Measurements from ENCODE around the gene IFITM1.
"Not testable (repeated sequence)": the region's sequence is repeated elsewhere in the genome, so short reads cannot be mapped to it uniquely, and the experiment has no call there.

IFITM1 gene

DNA sequence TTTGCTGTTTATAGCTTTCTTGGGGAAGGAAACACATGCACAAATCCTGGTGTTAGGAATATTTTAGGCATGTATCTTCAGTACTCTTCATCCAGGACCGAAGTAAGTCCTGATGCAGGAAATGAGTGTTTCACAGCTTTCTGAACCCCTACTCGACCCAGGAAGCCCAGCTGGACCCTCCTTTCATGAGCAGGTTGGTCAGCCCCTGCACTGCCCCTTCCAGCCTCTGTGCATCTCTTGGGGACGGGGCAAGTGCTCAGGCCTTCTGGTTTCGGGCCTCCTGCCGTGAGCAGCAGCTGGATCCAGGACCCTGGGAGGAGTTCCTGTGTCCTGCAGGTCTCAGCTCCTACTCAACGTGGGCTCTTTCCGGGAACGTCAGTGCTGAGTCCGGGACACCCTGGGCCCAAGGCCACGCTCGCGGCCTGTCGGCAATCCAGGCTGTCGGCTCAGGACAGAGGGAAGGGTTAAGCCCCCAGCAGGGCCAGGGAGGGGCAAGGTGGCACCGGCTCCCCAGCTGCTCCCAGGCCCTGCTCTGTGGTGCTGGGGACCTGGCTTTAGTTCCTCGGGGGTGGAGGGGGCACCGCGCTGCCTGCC is 3.8 kb upstream of the IFITM1 start:
- not testable (repeated sequence) for DNase-seq

GRCh38 chr11:311013-311748 is 2.7 kb upstream of the IFITM1 start:
- not testable (repeated sequence) for DNase-seq

GRCh38 chr11:312092-312816 is 1.6 kb upstream of the IFITM1 start:
- no peak for DNase-seq

DNA sequence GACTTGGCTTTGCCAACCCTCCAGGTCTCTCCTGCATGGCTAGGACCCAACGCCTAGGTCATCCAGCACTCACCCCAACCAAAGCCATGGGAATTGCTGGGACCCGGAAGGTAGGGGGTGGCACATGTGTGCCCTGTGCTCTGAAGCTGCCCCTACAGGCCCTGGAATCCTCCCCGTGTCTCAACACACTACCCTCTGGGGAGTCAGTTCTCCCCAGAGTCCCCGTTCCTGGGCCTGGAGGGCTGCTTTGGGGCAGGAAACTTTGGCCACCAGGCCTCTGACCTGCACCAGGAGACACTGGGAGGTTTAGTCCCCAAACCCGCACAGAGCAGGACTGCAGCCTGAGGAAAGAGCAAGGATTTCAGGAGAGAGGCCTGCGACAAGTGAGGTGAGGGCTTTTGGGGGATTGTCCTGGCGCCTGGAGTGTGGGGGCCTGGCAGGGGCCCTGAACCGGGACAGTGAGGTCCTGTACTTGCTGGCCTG is 495 bp upstream of the IFITM1 start:
- DNase-seq, result no peak

DNA sequence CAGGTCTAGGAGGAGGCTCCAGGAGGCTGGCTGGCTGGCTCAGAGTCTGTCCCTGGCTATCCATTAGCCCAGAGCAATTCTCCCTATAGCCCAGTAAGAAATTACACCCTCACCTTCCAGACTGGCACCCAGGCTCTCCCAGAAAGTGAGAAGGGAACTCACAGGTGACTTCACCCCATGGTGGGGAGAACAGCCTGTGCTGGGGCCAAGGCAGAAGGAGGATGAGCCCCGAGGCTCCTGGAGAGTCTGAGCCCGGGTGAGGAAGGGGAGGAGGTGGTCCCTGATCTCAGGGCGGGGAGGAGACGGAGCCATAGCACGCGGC is 675 bp downstream of the IFITM1 start:
- DNase-seq, result not testable (repeated sequence)

DNA sequence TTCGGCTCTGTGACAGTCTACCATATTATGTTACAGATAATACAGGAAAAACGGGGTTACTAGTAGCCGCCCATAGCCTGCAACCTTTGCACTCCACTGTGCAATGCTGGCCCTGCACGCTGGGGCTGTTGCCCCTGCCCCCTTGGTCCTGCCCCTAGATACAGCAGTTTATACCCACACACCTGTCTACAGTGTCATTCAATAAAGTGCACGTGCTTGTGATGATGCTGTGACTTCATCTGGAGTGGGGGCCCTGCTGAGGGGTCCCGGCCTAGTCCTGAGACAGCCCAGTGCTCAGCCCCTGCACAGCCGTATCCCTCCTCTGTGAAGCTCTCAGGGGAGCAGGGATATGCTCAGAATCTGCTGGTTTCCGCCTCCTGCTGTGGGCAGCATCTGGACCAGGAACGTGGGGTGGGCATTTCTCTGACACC is 1.2 kb downstream of the IFITM1 start:
- DNase-seq, result no peak

DNA sequence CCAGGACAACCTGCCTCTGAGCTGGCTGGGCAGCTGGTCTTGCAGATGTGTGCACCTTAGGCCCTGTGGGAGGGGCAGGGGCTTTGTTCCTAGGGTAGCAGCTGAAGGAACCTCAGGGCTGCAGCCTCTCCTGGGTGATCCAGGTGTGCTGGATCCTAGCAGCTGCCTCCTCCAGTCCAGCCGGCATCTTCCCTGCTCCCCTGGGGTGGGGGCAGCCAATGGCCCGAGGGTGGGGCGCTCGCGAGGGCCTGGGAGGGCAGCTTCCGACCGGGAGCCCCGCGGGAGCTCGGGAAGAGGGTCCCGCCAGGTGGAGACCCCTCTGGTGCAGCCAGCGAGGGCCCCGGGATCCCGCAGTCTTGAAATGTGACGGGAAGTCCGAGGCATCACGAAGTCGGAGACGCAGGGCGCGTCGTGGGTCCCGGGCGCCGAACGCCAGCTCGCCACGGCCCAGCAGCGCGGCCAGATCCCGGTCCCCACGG is 1.7 kb downstream of the IFITM1 start:
- DNase-seq, result no peak

GRCh38 chr11:316031-316701 is 2.3 kb downstream of the IFITM1 start:
- DNase-seq, result no peak

DNA sequence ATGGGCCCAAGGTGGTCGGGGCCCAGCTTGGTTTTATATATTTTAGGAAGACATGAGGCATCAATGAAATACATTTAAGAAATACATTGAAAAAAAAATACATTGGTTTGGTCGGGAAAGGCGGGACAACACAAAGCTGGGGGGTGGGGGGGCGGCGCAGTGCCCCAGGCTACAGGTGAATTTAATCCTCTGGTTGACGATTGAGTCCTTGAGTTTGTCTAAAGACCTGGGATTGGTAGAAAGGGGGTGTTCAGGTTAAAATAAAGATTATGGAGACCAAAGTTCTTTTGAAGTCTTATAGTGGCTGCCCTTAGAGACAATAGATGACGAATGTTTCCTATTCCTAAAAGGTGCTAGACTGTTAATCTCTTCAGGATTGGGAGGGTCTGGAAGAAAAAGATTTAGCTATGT is 3.1 kb downstream of the IFITM1 start:
- no peak for DNase-seq

DNA sequence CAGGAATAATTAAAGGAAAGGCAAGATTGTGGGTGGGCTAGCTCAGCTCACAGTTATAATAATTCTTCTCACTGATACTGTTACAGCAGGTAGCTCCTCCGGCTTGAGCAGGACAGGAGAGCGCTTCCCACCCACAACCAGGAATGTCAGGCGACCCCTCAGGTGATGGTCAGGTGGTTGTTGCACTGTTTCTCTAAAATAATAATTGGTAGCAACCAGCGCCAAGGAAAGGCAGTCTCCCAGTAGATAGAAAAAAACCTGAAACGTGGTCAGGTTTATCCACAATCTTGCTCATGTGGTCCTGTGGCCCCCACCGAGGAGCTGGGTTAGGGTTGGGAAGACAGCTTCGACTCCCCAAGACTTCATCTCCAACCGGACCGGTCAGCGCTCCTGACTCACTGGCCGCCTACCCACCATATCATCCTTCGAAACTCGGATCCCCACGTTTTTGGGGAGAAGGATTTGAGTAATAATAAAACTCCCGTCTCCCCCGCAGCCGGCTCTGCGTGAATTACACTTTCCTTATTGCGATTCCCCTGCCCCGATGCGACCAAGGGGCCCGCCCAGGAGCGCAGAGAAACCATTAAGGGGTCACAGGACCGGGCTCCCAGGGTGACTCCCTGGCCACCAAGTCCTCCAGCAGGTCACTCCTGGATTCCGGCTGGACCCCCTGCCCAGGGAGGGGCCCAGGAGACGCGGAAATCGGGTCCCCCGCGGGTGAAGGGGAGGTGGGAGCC is 4.0 kb downstream of the IFITM1 start:
- DNase-seq, result not testable (repeated sequence)

DNA sequence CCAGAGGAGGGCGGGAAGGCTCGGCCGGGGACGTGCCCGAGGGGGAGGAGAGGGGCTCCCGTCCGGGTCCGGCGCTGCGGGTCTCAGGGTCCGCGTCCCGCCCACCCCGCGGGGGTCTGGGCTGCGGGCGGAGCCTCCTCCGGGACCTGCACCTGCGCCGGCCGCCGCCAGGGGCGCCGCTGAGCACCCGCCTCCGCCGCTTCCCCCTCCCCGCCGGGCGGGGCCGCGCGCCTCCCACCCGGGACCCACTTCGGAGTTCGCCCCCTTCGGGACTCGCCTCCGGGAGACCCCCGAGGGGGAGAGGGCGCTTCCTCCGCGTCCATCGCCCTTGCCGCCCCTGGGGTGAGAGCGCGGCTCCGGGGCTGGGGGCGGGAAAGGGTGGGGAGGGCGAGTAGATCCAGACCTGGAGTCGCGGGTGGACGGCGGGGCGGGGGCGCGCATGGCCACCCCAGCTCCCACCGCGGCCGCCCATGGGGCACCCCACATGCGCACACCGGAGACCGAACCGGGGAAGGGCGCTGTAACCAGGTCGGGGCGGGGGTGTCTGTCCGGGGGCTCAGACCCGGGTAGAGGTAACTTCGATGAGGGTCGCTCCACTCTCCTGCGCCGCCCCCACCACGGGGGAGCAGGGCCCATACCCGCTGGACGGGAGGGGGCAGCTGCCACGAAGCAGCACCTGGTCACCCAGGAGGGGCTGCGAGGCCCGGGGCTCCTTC is 4.7 kb downstream of the IFITM1 start:
- not testable (repeated sequence) for DNase-seq

DNA sequence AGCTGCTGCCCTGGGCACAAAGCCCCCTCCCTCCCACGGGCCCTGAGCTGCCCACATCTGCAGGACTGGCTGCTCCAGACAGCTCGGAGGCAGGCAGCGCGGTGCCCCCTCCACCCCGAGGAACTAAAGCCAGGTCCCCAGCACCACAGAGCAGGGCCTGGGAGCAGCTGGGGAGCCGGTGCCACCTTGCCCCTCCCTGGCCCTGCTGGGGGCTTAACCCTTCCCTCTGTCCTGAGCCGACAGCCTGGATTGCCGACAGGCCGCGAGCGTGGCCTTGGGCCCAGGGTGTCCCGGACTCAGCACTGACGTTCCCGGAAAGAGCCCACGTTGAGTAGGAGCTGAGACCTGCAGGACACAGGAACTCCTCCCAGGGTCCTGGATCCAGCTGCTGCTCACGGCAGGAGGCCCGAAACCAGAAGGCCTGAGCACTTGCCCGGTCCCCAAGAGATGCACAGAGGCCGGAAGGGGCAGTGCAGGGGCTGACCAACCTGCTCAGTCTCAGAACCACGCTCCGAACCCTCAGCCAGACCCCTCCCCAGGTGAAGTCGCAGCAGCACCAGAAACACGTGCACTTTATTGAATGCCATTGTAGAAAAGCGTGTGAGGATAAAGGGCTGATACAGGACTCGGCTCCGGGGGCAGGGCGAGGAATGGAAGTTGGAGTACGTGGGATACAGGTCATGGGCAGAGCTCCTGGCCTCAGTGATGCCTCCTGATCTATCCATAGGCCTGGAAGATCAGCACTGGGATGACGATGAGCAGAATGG is 5.5 kb downstream of the IFITM1 start:
- not testable (repeated sequence) for DNase-seq

- not testable (repeated sequence) for DNase-seq
These were observed 6.0 kb downstream of the IFITM1 start for GRCh38 chr11:319888-320273.

- DNase-seq, result no peak
These were observed 10.3 kb downstream of the IFITM1 start for GRCh38 chr11:324156-324555.

DNA sequence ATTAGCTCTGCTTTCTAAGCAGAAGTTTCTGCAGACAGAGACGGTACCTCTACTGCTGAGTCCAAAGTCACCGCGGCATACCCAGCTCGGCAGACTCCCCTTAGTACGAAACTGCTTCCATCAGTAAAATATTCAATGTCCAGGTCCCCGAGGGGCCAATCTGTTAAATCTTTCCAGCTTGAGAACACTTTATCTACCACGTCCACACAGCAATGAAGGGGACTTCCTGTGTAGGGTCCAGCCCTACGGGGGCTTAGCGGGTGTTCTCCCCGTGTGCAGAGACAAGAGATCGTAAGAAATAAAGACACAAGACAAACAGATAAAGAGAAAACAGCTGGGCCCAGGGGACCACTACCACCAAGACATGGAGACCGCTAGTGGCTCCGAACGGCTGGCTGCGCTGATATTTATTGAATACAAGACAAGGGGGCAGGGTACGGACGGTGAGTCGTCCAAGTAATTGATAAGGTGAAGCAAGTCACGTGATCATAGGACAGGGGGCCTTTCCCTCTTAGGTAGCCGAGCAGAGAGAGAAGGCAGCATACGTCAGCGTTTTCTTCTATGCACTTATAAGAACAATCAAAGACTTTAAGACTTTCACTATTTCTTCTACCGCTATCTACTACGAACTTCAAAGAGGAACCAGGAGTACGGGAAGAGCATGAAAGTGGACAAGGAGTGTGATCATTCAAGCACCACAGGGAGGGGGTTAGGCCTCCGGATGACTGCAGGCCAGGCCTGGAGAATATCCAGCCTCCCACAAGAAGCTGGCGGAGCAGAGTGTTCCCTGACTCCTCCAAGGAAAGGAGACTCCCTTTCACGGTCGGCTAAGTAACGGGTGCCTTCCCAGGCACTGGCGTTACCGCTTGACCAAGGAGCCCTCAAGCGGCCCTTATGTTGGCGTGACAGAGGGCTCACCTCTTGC is 11.0 kb downstream of the IFITM1 start:
- not testable (repeated sequence) for DNase-seq

DNA sequence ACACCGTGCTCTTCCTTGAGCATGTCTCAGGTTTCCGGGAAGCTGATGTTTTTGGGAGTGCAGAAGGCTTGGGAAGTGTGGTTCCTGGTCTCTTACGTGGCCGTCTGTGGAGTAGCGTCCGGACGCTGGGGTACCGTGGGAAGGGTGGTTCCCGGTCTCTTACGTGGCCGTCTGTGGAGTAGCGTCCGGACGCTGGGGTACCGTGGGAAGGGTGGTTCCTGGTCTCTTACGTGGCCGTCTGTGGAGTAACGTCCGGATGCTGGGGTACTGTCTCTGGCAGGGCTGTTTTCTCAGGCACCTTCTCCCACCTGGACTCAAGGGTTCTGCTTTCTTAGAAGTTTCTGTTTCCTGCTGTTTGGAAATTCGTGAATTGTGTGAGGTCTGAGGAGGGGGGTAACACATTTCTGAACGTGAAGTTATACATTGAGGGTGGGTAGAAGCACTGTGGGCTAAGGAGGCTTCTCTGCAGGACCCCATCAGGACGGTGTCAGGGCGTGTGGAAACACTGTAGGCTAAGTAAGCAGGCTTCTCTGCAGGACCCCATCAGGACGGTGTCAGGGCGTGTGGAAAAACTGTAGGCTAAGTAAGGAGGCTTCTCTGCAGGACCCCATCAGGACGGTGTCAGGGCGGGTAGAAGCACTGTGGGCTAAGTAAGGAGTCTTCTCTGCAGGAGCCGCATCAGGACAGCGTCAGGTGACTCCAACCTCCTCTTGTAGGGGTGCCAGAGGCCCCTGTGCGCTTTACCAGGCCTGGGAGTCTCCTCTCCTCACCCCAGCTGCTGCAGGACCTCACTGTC is 12.2 kb downstream of the IFITM1 start:
- DNase-seq, result no peak

DNA sequence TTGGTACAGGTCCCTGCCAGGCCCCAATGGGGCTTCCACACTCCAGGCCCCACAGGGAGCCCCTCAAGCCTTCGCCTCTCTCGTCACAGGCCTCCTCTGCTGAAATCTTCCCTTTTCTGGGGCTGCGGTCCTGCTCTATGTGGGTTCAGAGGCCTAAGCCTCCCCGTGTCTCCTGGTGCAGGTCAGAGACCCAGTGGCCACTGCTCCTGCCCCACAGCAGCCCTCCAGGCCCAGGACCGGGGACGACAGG is 12.7 kb downstream of the IFITM1 start:
- no peak for DNase-seq

GRCh38 chr11:326842-327580 is 13.2 kb downstream of the IFITM1 start:
- peak; percentile 42 for DNase-seq

DNA sequence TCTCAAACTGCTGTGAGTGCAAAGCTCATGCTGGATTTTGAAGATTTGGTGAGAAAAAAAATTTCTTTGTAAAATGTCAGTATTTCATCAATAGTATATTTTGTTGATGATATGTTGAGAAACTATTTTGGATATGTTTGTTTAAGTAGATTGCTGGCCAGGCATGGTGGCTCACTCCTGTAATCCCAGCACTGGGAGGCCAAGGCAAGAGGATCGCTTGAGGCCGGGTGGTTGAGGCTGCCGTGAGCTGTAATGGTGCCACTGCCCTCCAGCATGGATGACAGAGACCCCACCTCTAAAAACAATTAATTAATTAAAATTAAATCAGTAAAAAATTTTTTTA is 13.7 kb downstream of the IFITM1 start:
- no peak for DNase-seq
